ENCODE data around the gene CWH43. TPM values are rescaled to one million over a fixed set of nuclear protein-coding genes. Genes with fewer than 3 reads are reported as not detected.
A peak's percentile ranks its signal among the peaks of the same experiment; 100 is the strongest.
"Not testable (repeated sequence)": the region's sequence is repeated elsewhere in the genome, so short reads cannot be mapped to it uniquely, and the experiment has no call there.

Gene CWH43
- total and polyA plus RNA-seq, 9 donors, result 0.18 to 0.64 TPM; not detected in 7

DNA sequence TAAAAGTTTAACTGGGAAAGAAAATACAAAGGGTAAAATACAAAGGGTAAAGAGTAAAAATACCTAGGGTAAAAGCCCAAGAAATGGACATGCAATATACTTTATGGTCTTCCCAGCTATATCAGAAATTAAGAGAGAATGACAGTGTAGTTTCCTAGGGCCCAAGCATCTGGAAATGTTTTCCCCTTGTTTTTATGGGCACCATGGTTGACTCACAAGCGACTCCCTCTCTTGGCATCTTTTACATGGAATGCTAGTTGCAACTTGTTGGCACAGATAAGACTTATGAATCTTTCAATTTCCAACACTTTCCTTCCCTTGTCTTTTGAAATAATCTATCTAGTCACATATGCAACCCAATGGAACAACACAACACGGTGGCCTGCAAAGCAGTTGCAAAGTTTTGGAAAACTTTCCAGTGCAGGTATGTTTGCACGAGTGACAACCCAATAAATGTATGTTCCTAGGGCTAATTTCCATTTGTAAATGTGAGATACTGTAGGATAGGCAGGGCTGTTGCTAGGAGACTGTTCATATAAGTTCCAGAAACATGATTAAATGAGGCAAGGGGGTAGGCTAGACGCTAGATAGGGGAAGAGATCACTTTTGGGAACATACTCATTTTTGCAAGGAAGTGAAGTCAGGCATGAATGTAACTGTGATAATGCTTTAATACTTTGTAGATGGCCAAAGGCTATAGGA, 36.4 kb upstream of the CWH43 start:
- H3K4me3 ChIP-seq (ENCODE audit: low read length), result no peak overlapping the region
- H3K36me3 ChIP-seq (ENCODE audit: control insufficient read depth, insufficient read depth, low read length), result no peaks in the 10 kb centered on the region
- 68% methylated on average over 3 of the region's 4 CpGs for WGBS (ENCODE audit: insufficient coverage)
- H3K9me3 ChIP-seq (replicated peaks; ENCODE audit: control insufficient read depth, low read depth, low read length), result no peaks in the 10 kb centered on the region
- no peak for DNase-seq
- no peaks in the 10 kb centered on the region for H3K27me3 ChIP-seq (ENCODE audit: control insufficient read depth, insufficient read depth, low read length)
- H3K27ac ChIP-seq (ENCODE audit: low read length), result no peak overlapping the region
- no peaks in the 10 kb centered on the region for H3K4me1 ChIP-seq (ENCODE audit: control insufficient read depth, insufficient read depth, low read length)

DNA sequence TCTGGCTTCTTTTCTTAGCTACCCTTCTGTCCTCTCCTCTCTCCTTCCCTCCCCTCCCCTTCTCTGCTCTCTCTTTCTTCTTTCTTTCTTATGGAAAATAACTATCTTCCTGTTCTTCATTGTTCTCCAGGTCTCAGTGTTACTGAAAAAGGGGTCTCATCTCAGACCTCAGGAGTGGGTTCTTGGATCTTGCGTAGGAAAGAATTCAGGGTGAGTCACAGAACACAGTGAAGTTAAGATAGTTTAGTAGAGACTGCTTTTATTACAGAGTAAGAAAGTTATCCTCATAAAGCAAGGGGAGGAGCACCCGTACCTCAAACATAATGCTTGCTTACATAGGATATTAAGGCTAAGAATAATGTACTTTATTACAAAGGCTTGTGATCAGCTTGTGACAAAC, 31.8 kb upstream of the CWH43 start:
- no peak overlapping the region for H3K27ac ChIP-seq (ENCODE audit: low read length)
- no peak for DNase-seq
- no peaks in the 10 kb centered on the region for H3K4me1 ChIP-seq (ENCODE audit: control insufficient read depth, insufficient read depth, low read length)
- H3K27me3 ChIP-seq (ENCODE audit: control insufficient read depth, insufficient read depth, low read length), result no peaks in the 10 kb centered on the region
- no peak overlapping the region for H3K4me3 ChIP-seq (ENCODE audit: low read length)
- WGBS (ENCODE audit: insufficient coverage), result no CpG with 5 or more reads among the region's 2 CpGs
- no peaks in the 10 kb centered on the region for H3K9me3 ChIP-seq (replicated peaks; ENCODE audit: control insufficient read depth, low read depth, low read length)
- H3K36me3 ChIP-seq (ENCODE audit: control insufficient read depth, insufficient read depth, low read length), result no peaks in the 10 kb centered on the region

DNA sequence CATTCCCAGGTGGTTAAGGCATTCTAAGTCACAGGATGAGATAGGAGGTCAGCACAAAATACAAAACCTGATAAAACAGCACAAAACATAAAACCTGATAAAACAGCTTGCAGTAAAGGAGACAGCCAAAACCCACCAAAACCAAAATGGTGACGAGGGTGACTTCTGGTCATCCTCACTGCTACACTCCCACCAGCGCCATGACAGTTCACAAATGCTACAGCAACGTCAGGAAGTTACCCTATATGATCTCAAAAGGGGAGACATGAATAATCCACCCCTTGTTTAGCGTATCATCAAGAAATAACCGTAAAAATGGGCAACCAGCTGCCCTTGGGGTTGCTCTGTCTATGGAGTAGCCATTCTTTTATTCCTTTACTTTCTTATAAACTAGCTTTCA, 28.7 kb upstream of the CWH43 start:
- not testable (repeated sequence) for DNase-seq; H3K27me3 ChIP-seq (ENCODE audit: control insufficient read depth, insufficient read depth, low read length); H3K9me3 ChIP-seq (replicated peaks; ENCODE audit: control insufficient read depth, low read depth, low read length); H3K36me3 ChIP-seq (ENCODE audit: control insufficient read depth, insufficient read depth, low read length); H3K4me1 ChIP-seq (ENCODE audit: control insufficient read depth, insufficient read depth, low read length); H3K4me3 ChIP-seq (ENCODE audit: low read length); H3K27ac ChIP-seq (ENCODE audit: low read length)
- 78% methylated on average over 4 of the region's 5 CpGs for WGBS (ENCODE audit: insufficient coverage)

DNA sequence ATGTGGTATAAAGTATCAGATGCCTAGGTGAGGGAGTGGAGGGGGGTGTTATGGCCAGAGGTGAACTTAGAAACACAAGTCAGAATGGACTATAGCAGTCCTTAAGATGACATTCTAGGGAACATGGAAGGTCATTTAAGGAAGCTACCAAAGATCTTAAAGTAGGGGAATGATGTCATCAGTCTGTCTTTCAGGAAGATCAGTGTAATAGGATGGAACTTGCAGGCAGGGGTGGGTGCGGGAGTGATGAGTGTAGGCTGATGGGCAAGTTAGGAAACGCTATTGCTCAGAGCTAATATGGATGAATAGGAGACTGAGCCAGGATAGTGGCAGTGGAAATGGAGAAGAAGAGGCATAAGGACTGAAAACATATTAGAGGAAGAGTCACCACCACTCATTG, 27.5 kb upstream of the CWH43 start:
- no peak overlapping the region for H3K4me3 ChIP-seq (ENCODE audit: low read length)

DNA sequence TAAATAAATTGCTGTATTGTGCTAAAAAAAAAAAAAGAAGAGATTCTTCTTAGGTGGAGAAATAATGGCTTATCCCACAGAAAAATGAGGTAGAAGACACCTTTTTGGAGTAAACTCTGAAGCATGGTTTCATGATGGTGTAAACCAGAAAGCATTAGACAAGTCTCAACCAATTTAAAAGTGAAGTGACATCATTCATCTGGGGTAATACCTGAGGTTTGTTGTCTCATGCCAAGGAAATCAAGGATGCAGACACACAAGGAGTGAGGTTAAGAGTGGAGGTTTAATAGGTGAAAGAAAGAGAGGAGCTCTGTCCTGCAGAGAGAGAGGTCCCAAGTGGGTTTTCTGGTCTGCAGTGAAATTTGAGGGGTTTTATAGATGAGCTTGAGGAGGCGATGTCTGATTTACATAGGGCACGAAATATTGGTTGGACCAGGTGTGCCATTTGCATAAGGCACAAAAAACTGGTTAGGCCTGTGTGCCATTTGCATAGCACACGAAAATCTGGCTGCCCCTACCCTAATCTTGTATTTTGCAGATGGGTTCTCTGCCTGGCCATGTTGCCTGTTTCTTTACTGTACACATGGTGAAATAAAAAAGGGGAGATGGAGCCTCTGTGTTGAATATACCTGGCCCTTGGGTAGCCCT, 25.0 kb upstream of the CWH43 start:
- WGBS (ENCODE audit: insufficient coverage), result 71% methylated on average over 1 of the region's 3 CpGs
- DNase-seq, result no peak
- H3K4me3 ChIP-seq (ENCODE audit: low read length), result no peak overlapping the region
- no peaks in the 10 kb centered on the region for H3K4me1 ChIP-seq (ENCODE audit: control insufficient read depth, insufficient read depth, low read length)
- H3K27me3 ChIP-seq (ENCODE audit: control insufficient read depth, insufficient read depth, low read length), result no peaks in the 10 kb centered on the region
- H3K36me3 ChIP-seq (ENCODE audit: control insufficient read depth, insufficient read depth, low read length), result no peaks in the 10 kb centered on the region
- no peaks in the 10 kb centered on the region for H3K9me3 ChIP-seq (replicated peaks; ENCODE audit: control insufficient read depth, low read depth, low read length)
- no peak overlapping the region for H3K27ac ChIP-seq (ENCODE audit: low read length)

More for the DNA sequence above, 27.5 kb upstream of the CWH43 start:
- 89% methylated on average over 2 of the region's 2 CpGs for WGBS (ENCODE audit: insufficient coverage)
- no peak overlapping the region for H3K27ac ChIP-seq (ENCODE audit: low read length)
- DNase-seq, result no peak
- H3K27me3 ChIP-seq (ENCODE audit: control insufficient read depth, insufficient read depth, low read length), result no peaks in the 10 kb centered on the region
- H3K9me3 ChIP-seq (replicated peaks; ENCODE audit: control insufficient read depth, low read depth, low read length), result no peaks in the 10 kb centered on the region
- no peaks in the 10 kb centered on the region for H3K4me1 ChIP-seq (ENCODE audit: control insufficient read depth, insufficient read depth, low read length)
- H3K36me3 ChIP-seq (ENCODE audit: control insufficient read depth, insufficient read depth, low read length), result no peaks in the 10 kb centered on the region

DNA sequence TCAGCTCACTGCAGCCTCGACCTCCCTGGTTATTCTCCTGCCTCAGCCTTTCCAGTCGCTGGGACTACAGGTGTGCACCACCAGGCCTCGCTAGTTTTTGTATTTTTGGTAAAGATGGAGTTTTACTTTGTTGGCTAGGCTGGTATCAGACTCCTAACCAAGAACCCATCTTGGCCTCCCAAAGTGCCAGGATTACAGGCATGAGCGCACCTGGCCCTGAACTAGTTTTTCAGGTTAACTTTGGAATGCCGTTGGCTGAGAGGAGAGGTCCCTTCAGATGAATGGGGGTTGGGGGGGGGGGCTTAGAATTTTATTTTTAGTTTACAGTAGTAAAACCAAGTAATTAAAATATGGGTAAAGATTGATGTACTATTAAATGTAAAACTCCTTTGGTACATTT, 23.4 kb upstream of the CWH43 start:
- no peak for DNase-seq
- H3K27ac ChIP-seq (ENCODE audit: low read length), result no peak overlapping the region
- H3K27me3 ChIP-seq (ENCODE audit: control insufficient read depth, insufficient read depth, low read length), result no peaks in the 10 kb centered on the region
- WGBS (ENCODE audit: insufficient coverage), result no CpG with 5 or more reads among the region's 5 CpGs
- H3K36me3 ChIP-seq (ENCODE audit: control insufficient read depth, insufficient read depth, low read length), result no peaks in the 10 kb centered on the region
- no peaks in the 10 kb centered on the region for H3K4me1 ChIP-seq (ENCODE audit: control insufficient read depth, insufficient read depth, low read length)
- H3K4me3 ChIP-seq (ENCODE audit: low read length), result no peak overlapping the region
- no peaks in the 10 kb centered on the region for H3K9me3 ChIP-seq (replicated peaks; ENCODE audit: control insufficient read depth, low read depth, low read length)

GRCh38 chr4:48963042-48963679, 22.9 kb upstream of the CWH43 start:
- H3K27ac ChIP-seq (ENCODE audit: low read length), result no peak overlapping the region
- no peak overlapping the region for H3K4me3 ChIP-seq (ENCODE audit: low read length)
- no peaks in the 10 kb centered on the region for H3K4me1 ChIP-seq (ENCODE audit: control insufficient read depth, insufficient read depth, low read length)
- DNase-seq, result peak; percentile 80
- H3K9me3 ChIP-seq (replicated peaks; ENCODE audit: control insufficient read depth, low read depth, low read length), result no peaks in the 10 kb centered on the region
- no peaks in the 10 kb centered on the region for H3K27me3 ChIP-seq (ENCODE audit: control insufficient read depth, insufficient read depth, low read length)
- H3K36me3 ChIP-seq (ENCODE audit: control insufficient read depth, insufficient read depth, low read length), result no peaks in the 10 kb centered on the region
- no CpG with 5 or more reads among the region's 5 CpGs for WGBS (ENCODE audit: insufficient coverage)

DNA sequence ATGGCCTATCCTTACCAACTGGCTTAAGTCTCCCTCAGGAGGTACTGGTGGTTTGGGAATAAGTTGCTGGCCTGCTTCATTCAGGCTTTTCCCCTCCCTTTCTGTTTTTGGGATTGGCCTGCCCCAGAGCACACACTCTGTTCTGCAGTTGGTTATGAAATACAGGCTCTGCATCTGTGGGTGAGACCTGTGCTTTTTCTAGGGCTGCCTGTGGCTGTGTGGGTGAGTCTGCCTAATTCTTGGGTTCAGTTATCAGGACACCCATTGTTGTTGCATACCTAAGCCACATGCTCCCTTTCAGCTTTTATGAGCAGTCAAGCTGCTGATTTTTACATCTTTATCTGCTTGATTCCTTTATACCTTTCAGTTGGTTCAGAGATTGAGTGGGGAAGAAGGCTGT, 19.0 kb upstream of the CWH43 start:
- Histone ChIP-seq H3K4me3 (ENCODE audit: low read length) (no peak overlapping the region), H3K36me3 (ENCODE audit: control insufficient read depth, insufficient read depth, low read length) (no peaks in the 10 kb centered on the region), H3K4me1 (ENCODE audit: control insufficient read depth, insufficient read depth, low read length) (no peaks in the 10 kb centered on the region), H3K27ac (ENCODE audit: low read length) (no peak overlapping the region), H3K27me3 (ENCODE audit: control insufficient read depth, insufficient read depth, low read length) (no peaks in the 10 kb centered on the region), H3K9me3 (replicated peaks; ENCODE audit: control insufficient read depth, low read depth, low read length) (no peaks in the 10 kb centered on the region)
- no peak for DNase-seq

DNA sequence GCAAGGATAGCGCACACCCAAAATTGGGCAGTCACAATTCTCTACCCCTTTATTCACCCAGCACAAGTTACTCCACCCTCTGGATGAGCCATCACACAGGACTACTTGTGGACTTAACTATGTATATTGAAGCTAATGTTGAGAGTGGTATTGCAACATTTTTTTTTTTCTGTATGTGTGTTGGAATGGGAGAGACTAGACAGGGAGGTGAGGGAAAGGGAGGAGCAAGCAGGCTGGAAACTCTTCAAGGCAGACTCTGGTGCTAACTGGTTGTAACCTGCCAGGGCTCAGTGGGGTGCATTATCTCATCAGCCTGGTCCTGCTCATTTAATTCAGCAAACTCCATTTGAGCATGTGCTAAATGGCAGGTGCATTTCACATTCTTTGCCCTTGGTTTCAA, 18.4 kb upstream of the CWH43 start:
- DNase-seq, result no peak
- Histone ChIP-seq H3K36me3 (ENCODE audit: control insufficient read depth, insufficient read depth, low read length) (no peaks in the 10 kb centered on the region), H3K27me3 (ENCODE audit: control insufficient read depth, insufficient read depth, low read length) (no peaks in the 10 kb centered on the region), H3K4me1 (ENCODE audit: control insufficient read depth, insufficient read depth, low read length) (no peaks in the 10 kb centered on the region), H3K4me3 (ENCODE audit: low read length) (no peak overlapping the region), H3K9me3 (replicated peaks; ENCODE audit: control insufficient read depth, low read depth, low read length) (no peaks in the 10 kb centered on the region), H3K27ac (ENCODE audit: low read length) (no peak overlapping the region)
- WGBS (ENCODE audit: insufficient coverage), result no CpG with 5 or more reads among the region's 1 CpG

DNA sequence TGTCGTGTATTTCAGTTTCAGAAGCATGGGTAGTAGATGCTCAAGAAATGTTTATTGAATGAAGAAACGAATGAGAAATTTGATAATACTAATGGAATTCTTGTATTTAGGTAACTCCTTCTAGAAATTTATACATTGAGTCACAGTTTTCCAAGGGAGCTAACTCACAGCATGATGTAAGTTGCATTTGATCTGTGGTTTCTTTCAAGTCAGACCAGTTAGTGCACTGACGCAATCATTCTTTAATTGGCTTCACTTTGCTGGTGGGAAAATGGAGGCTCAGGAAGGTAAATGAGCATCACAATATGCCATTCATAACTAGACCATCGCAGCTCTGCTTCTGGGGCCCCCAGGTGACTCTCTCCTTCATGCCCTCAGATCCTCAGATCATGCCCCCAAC, 17.3 kb upstream of the CWH43 start:
- H3K27ac ChIP-seq (ENCODE audit: low read length), result no peak overlapping the region
- no peaks in the 10 kb centered on the region for H3K27me3 ChIP-seq (ENCODE audit: control insufficient read depth, insufficient read depth, low read length)
- H3K4me1 ChIP-seq (ENCODE audit: control insufficient read depth, insufficient read depth, low read length), result no peaks in the 10 kb centered on the region
- no peak for DNase-seq
- WGBS (ENCODE audit: insufficient coverage), result 17% methylated on average over 1 of the region's 4 CpGs
- no peaks in the 10 kb centered on the region for H3K9me3 ChIP-seq (replicated peaks; ENCODE audit: control insufficient read depth, low read depth, low read length)
- no peak overlapping the region for H3K4me3 ChIP-seq (ENCODE audit: low read length)
- H3K36me3 ChIP-seq (ENCODE audit: control insufficient read depth, insufficient read depth, low read length), result no peaks in the 10 kb centered on the region

Measured in muscle of leg (tissue), 11 donors.